IMR-90 (cell line): ENCODE data around the gene SLC40A1. TPM values are rescaled to one million over a fixed set of nuclear protein-coding genes. Genes with fewer than 3 reads are reported as not detected.

Experiments
- ATAC-seq: fragments of 200-7000 bp; cut with Tn5 transposase; 2 replicates; pipeline ENCODE4 v1.9.1; 2020; ENCODE audit warnings: low read depth, mild to moderate bottlenecking, moderate library complexity
- BruUV-seq: library from RNA; stranded (reverse); fragments of 400-500 nt; replicated peaks from 2 replicates; lab custom pipeline; 2021; lab: Mats Ljungman, UMichigan
- CTCF ChIA-PET: fragments of 300-600 bp; formaldehyde crosslinking; extraction: SDS; loops from one replicate; lab custom pipeline; 2021; ENCODE audit warnings: antibody characterized with exemption; lab: Yijun Ruan, JAX
- POLR2A ChIA-PET: fragments of 300-600 bp; sonication (Branson Sonifier 250); formaldehyde crosslinking; loops from one replicate; lab custom pipeline; 2022; ENCODE audit warnings: antibody characterized with exemption; ENCODE audit not compliant: unreplicated experiment; lab: Charles Lee
- DNase-seq: peaks from one replicate; pipeline ENCODE4 v3.0.0; 2013
- H2AFZ ChIP-seq: replicated peaks from 2 replicates; pipeline ENCODE3; 2013; ENCODE audit warnings: low read length, mild to moderate bottlenecking; ENCODE audit not compliant: poor library complexity
- H2AK5ac ChIP-seq: 2 replicates; pipeline ENCODE4 v1.6.1; 2013; ENCODE audit warnings: low read depth, low read length, inconsistent platforms
- H2AK9ac ChIP-seq: replicated peaks from 2 replicates; pipeline ENCODE3; 2013; ENCODE audit warnings: mild to moderate bottlenecking, low read depth, low read length, moderate library complexity; ENCODE audit not compliant: poor library complexity
- H2BK120ac ChIP-seq: 2 replicates; pipeline ENCODE4 v1.6.1; 2013; ENCODE audit warnings: low read depth, low read length, inconsistent platforms
- H2BK15ac ChIP-seq: 3 replicates; pipeline ENCODE4 v1.6.1; 2013; ENCODE audit warnings: low read depth, low read length, inconsistent platforms
- H2BK20ac ChIP-seq: 2 replicates; pipeline ENCODE4 v1.6.1; 2013; ENCODE audit warnings: low read depth, mild to moderate bottlenecking, inconsistent platforms, low read length, moderate library complexity
- H2BK5ac ChIP-seq: 2 replicates; pipeline ENCODE4 v1.6.1; 2013; ENCODE audit warnings: mild to moderate bottlenecking, low read depth, low read length, inconsistent platforms; ENCODE audit not compliant: poor library complexity, severe bottlenecking
- H3K14ac ChIP-seq: replicated peaks from 2 replicates; pipeline ENCODE4 v1.6.1; 2013; ENCODE audit warnings: low read depth, low read length, inconsistent platforms
- H3K18ac ChIP-seq: 2 replicates; pipeline ENCODE4 v1.6.1; 2013; ENCODE audit warnings: low read depth, low read length, control low read depth
- H3K23ac ChIP-seq: 2 replicates; pipeline ENCODE4 v1.6.1; 2013; ENCODE audit warnings: low read depth, low read length, inconsistent platforms
- H3K27ac ChIP-seq: 2 replicates; pipeline ENCODE4 v1.5.1; 2013; ENCODE audit warnings: mild to moderate bottlenecking, control low read depth, low read length; ENCODE audit not compliant: insufficient read depth
- H3K27me3 ChIP-seq: 2 replicates; pipeline ENCODE4 v1.6.1; 2013; ENCODE audit warnings: low read length; ENCODE audit not compliant: control insufficient read depth, insufficient read depth
- H3K36me3 ChIP-seq: 2 replicates; pipeline ENCODE4 v1.6.1; 2013; ENCODE audit warnings: low read length, mixed read lengths; ENCODE audit not compliant: control insufficient read depth, insufficient read depth
- H3K4ac ChIP-seq: 2 replicates; pipeline ENCODE4 v1.6.1; 2013; ENCODE audit warnings: low read depth, low read length, inconsistent platforms
- H3K4me1 ChIP-seq: 2 replicates; pipeline ENCODE4 v1.6.1; 2013; ENCODE audit warnings: low read length, mixed read lengths; ENCODE audit not compliant: control insufficient read depth, insufficient read depth
- H3K4me2 ChIP-seq: 2 replicates; pipeline ENCODE4 v1.6.1; 2013; ENCODE audit warnings: low read depth, mild to moderate bottlenecking, control low read depth, low read length, moderate library complexity
- H3K4me3 ChIP-seq: 2 replicates; pipeline ENCODE4 v1.5.1; 2013; ENCODE audit warnings: low read depth, mild to moderate bottlenecking, control low read depth, low read length, moderate library complexity; ENCODE audit not compliant: insufficient read depth
- H3K56ac ChIP-seq: 2 replicates; pipeline ENCODE4 v1.6.1; 2013; ENCODE audit warnings: low read length, inconsistent platforms; ENCODE audit not compliant: insufficient read depth; ENCODE audit errors: extremely low read depth
- H3K79me1 ChIP-seq, 2 experiments: 2 replicates each; pipeline ENCODE4 v1.6.1; 2013; ENCODE audit warnings: low read length in 2 of 2, inconsistent platforms in 1 of 2, low read depth in 1 of 2
- H3K9ac ChIP-seq: 2 replicates; pipeline ENCODE4 v1.6.1; 2013; ENCODE audit warnings: low read depth, low read length, control low read depth
- H3K9me1 ChIP-seq: 2 replicates; pipeline ENCODE4 v1.6.1; 2013; ENCODE audit warnings: low read length, inconsistent platforms; ENCODE audit not compliant: insufficient read depth
- H3K9me3 ChIP-seq: 2 replicates; pipeline ENCODE4 v1.6.1; 2013; ENCODE audit warnings: low read length; ENCODE audit not compliant: control insufficient read depth, insufficient read depth
- H4K20me1 ChIP-seq: 2 replicates; pipeline ENCODE4 v1.6.1; 2013; ENCODE audit warnings: low read length, inconsistent platforms; ENCODE audit not compliant: insufficient read depth
- H4K5ac ChIP-seq: 2 replicates; pipeline ENCODE4 v1.6.1; 2013; ENCODE audit warnings: mild to moderate bottlenecking, low read depth, low read length, control low read depth
- H4K8ac ChIP-seq, 2 experiments: 2 replicates each; pipeline ENCODE4 v1.6.1; 2013; ENCODE audit warnings: low read depth in 2 of 2, low read length in 2 of 2, control low read depth in 1 of 2, inconsistent platforms in 1 of 2
- H4K91ac ChIP-seq: 2 replicates; pipeline ENCODE4 v1.6.1; 2013; ENCODE audit warnings: low read depth, low read length, inconsistent platforms; ENCODE audit not compliant: insufficient read depth
- CEBPB ChIP-seq: IDR thresholded peaks from 2 replicates; pipeline ENCODE4 v1.6.1; 2012; ENCODE audit warnings: low read depth, low read length, improper control_type of control experiment
- CHD1 ChIP-seq: IDR thresholded peaks from 2 replicates; pipeline ENCODE4 v1.6.1; 2012; ENCODE audit warnings: low read depth, low read length, improper control_type of control experiment
- FOS ChIP-seq: fragments of 150-350 bp; IDR thresholded peaks from 2 replicates; pipeline ENCODE4 v1.6.1; 2016; ENCODE audit warnings: low read depth, low read length
- MAFK ChIP-seq: IDR thresholded peaks from 2 replicates; pipeline ENCODE4 v1.6.1; 2012; ENCODE audit warnings: low read depth, low read length, improper control_type of control experiment
- MAZ ChIP-seq: IDR thresholded peaks from 2 replicates; pipeline ENCODE4 v1.6.1; 2012; ENCODE audit warnings: low read depth, mild to moderate bottlenecking, low read length, improper control_type of control experiment, moderate library complexity, borderline replicate concordance
- MXI1 ChIP-seq: IDR thresholded peaks from 2 replicates; pipeline ENCODE4 v1.6.1; 2012; ENCODE audit warnings: low read depth, mild to moderate bottlenecking, low read length, moderate library complexity, borderline replicate concordance
- NFE2L2 ChIP-seq: fragments of 150-350 bp; IDR thresholded peaks from 2 replicates; pipeline ENCODE4 v1.6.1; 2016; ENCODE audit warnings: low read depth, mild to moderate bottlenecking, low read length
- POLR2A ChIP-seq: IDR thresholded peaks from 2 replicates; pipeline ENCODE4 v1.6.1; 2012; ENCODE audit warnings: mild to moderate bottlenecking, low read depth, low read length
- RAD21 ChIP-seq: IDR thresholded peaks from 2 replicates; pipeline ENCODE4 v1.6.1; 2012; ENCODE audit warnings: low read length, improper control_type of control experiment
- RFX5 ChIP-seq: IDR thresholded peaks from 2 replicates; pipeline ENCODE4 v1.8.0; 2012; ENCODE audit warnings: low read depth, mild to moderate bottlenecking, low read length, moderate library complexity
- WGBS, 2 experiments: methylation state at CpG; one replicate each; pipeline versions ENCODE4 v1.1.5 to v1.1.7; 2013; ENCODE audit warnings: missing lambda C conversion rate in 2 of 2; ENCODE audit not compliant: insufficient read length in 1 of 2; ENCODE audit errors: extremely low coverage in 2 of 2; 5-methylcytosine and 5-hydroxymethylcytosine counted together
- dilution Hi-C: fragments of 300-500 bp; cut with HindIII; formaldehyde crosslinking; loops from one replicate; pipeline ENCODE4 v1.14.3; 2018; ENCODE audit warnings: low sequenced_read_pairs; ENCODE audit not compliant: unreplicated experiment
- in situ Hi-C: fragments of 300-500 bp; cut with MboI; formaldehyde crosslinking; loops from 3 replicates; pipeline ENCODE4 v1.14.3; 2019; ENCODE audit warnings: low sequenced_read_pairs, inconsistent platforms, mixed read lengths
- intact Hi-C: fragments of 100-400 bp; cut with micrococcal nuclease; formaldehyde crosslinking; loops from 2 replicates; pipeline ENCODE4 v1.10.0; 2022
- polyA plus RNA-seq, 3 experiments: library from polyadenylated mRNA; depleted of rRNA; stranded (reverse); fragments of >200 nt; gene quantifications; 2 replicates each; pipeline ENCODE4 v1.2.3, GENCODE V29; 2012; ENCODE audit warnings: low replicate concordance in 1 of 3
- total RNA-seq: library from RNA; depleted of rRNA; stranded (reverse); fragments of >200 nt; gene quantifications from 2 replicates; pipeline ENCODE4 v1.2.3, GENCODE V29; 2012
- TF ChIP-seq, protein P1 (sequence below): fragments of 150-350 bp; IDR thresholded peaks from 2 replicates; pipeline ENCODE4 v1.6.1; 2016; ENCODE audit warnings: low read depth, mild to moderate bottlenecking, low read length, moderate library complexity, borderline replicate concordance
- TF ChIP-seq, protein P2 (sequence below): conservative IDR thresholded peaks from 2 replicates; pipeline ENCODE4 v1.5.1; 2012; ENCODE audit warnings: mild to moderate bottlenecking, low read depth, low read length, improper control_type of control experiment
- TF ChIP-seq, protein P3 (sequence below): fragments of 150-350 bp; IDR thresholded peaks from 2 replicates; pipeline ENCODE4 v1.6.1; 2017; ENCODE audit warnings: mild to moderate bottlenecking, antibody characterized with exemption, low read length, low read depth

Gene SLC40A1
- total and polyA plus RNA-seq, 2 of the 4 experiments (the other 2 are of a cell fraction), result 1.5 to 5.0 TPM

DNA sequence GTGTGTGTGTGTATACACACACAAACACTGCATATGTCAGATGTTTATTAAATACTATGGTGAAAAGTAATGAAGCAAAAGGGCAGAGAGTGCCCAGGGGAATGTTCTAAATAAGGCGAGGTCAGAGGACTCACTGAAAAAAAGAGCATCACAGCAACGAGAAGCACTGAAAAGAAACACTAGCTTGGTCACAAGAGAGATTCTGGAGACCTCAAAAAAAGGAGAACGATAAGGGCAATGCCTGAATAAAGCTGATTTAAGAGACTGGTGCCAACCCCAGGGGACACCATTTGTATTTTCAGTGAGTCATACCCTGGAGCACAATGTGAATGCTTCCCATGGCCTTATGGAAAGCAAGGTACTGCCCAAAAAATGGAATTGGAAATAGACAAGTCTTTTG lies 14.5 kb downstream of the SLC40A1 start:
- dilution Hi-C loops (no loop called here), intact Hi-C loops (loop anchor here (5.0 kb wide), 1 partner anchor 36 kb away; no protein-coding TSS in a partner anchor), in situ Hi-C loops (no loop called here)
- Histone ChIP-seq H2BK120ac (no peak overlapping the region), H3K27ac (no peak overlapping the region), H3K4me2 (no peak overlapping the region), H4K20me1 (peaks cover 3% of the 10 kb centered on the region; the same call in 1 of the 2 replicates), H3K4me3 (no peak overlapping the region), H3K18ac (no peak overlapping the region), H2BK20ac (no peak overlapping the region), H3K56ac (no peak overlapping the region), H4K8ac (no peak overlapping the region), H4K91ac (no peak overlapping the region), H3K9me3 (no peaks in the 10 kb centered on the region), H3K27me3 (no peaks in the 10 kb centered on the region), H2AFZ (no peak overlapping the region), H3K9me1 (peaks cover 4% of the 10 kb centered on the region), H2AK9ac (no peak overlapping the region), H4K5ac (no peak overlapping the region), H2AK5ac (no peak overlapping the region), H3K14ac (no peak overlapping the region), H3K79me1 (no peaks in the 10 kb centered on the region), H3K23ac (no peak overlapping the region), H3K9ac (no peak overlapping the region), H2BK15ac (no peak overlapping the region), H2BK5ac (no peak overlapping the region), H3K4ac (no peak overlapping the region), H3K36me3 (peaks cover 10% of the 10 kb centered on the region), H3K4me1 (peaks cover 9% of the 10 kb centered on the region)
- ChIA-PET POLR2A (no interaction called here), CTCF (no interaction called here)
- 57% methylated on average over 2 of the region's 3 CpGs; no CpG with 5 or more reads in 1 of the 2 experiments for WGBS, 2 experiments
- no TSS peak for BruUV-seq
- DNase-seq (no peak), ATAC-seq (peak; percentile 23)
- TF ChIP-seq NFE2L2 (no peak), MAZ (no peak), CHD1 (no peak), MXI1 (no peak), RAD21 (no peak), CEBPB (no peak), POLR2A (no peak), FOS (no peak), RFX5 (no peak), MAFK (no peak)
- TF ChIP-seq, protein P1, sequence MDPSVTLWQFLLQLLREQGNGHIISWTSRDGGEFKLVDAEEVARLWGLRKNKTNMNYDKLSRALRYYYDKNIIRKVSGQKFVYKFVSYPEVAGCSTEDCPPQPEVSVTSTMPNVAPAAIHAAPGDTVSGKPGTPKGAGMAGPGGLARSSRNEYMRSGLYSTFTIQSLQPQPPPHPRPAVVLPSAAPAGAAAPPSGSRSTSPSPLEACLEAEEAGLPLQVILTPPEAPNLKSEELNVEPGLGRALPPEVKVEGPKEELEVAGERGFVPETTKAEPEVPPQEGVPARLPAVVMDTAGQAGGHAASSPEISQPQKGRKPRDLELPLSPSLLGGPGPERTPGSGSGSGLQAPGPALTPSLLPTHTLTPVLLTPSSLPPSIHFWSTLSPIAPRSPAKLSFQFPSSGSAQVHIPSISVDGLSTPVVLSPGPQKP, result no peak
- TF ChIP-seq, protein P2, sequence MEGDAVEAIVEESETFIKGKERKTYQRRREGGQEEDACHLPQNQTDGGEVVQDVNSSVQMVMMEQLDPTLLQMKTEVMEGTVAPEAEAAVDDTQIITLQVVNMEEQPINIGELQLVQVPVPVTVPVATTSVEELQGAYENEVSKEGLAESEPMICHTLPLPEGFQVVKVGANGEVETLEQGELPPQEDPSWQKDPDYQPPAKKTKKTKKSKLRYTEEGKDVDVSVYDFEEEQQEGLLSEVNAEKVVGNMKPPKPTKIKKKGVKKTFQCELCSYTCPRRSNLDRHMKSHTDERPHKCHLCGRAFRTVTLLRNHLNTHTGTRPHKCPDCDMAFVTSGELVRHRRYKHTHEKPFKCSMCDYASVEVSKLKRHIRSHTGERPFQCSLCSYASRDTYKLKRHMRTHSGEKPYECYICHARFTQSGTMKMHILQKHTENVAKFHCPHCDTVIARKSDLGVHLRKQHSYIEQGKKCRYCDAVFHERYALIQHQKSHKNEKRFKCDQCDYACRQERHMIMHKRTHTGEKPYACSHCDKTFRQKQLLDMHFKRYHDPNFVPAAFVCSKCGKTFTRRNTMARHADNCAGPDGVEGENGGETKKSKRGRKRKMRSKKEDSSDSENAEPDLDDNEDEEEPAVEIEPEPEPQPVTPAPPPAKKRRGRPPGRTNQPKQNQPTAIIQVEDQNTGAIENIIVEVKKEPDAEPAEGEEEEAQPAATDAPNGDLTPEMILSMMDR, result no peak
- TF ChIP-seq, protein P3, sequence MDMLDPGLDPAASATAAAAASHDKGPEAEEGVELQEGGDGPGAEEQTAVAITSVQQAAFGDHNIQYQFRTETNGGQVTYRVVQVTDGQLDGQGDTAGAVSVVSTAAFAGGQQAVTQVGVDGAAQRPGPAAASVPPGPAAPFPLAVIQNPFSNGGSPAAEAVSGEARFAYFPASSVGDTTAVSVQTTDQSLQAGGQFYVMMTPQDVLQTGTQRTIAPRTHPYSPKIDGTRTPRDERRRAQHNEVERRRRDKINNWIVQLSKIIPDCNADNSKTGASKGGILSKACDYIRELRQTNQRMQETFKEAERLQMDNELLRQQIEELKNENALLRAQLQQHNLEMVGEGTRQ, result no peak
